ENCODE measurements around the gene MGLL. TPM values are rescaled to one million over a fixed set of nuclear protein-coding genes. Genes with fewer than 3 reads are reported as not detected.

MGLL gene
- total and polyA plus RNA-seq, 2 donors from 2014 or later, result 74.2 to 250 TPM

DNA sequence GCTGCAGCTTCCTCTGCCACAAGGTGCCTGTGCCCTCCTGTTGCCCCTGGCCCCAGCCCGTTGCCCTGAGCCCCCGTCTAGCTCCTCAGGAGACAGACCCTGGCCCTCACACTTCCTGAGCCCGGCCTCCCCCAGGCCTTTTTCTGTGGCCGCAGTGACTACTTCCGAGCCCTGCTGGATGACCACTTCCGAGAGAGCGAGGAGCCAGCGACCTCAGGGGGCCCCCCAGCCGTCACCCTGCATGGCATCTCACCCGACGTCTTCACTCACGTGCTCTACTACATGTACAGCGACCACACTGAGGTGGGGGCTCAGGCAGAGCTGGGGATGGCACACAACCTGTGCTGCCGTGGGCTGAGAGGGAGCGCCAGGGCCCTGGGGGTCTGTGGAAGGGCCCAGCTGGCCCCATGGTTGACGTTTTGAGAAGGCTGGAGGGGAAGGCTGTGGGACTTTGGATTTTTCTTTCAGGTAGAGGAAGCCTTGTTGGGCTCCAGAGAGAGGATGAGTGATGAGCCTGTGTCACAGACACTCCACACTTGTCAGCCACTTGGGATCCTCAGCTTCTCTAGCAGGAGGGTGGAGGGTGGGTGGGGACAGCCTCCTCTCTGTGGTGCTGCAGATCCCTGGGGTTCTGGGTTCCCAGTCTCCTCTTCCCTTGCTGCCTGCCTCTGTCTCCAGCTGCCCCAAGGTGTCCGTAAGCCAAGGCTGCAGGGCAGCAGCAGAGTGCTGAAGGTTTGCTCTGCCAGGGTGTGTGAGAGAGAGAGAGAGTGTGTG, 144.6 kb downstream of the MGLL start:
- Histone ChIP-seq H3K4me1 (ENCODE audit: control insufficient read depth in 2 of 3, insufficient read depth in 2 of 3, low read depth in 1 of 3, low read length in 3 of 3) (peaks cover 0 to 8% (median 5%) of the 10 kb centered on the region in 3 donors), H3K27me3 (ENCODE audit: control insufficient read depth, insufficient read depth, low read length) (no peaks in the 10 kb centered on the region), H3K9ac (ENCODE audit: low read length in 3 of 3) (no peak overlapping the region), H3K36me3 (ENCODE audit: control insufficient read depth in 2 of 3, insufficient read depth in 3 of 3, low read length in 3 of 3) (no peaks in the 10 kb centered on the region), H3K9me3 (ENCODE audit: control insufficient read depth in 2 of 3, insufficient read depth in 1 of 3, low read length in 3 of 3) (no peaks in the 10 kb centered on the region), H3K27ac (ENCODE audit: low read depth in 2 of 2, low read length in 2 of 2) (no peak overlapping the region), H3K4me3 (ENCODE audit: low read length in 3 of 3) (no peak overlapping the region)
- FAIRE-seq (no peak), DNase-seq (peak in 2 of 5 donors; percentile 24 to 73)
- TF ChIP-seq, protein P1, sequence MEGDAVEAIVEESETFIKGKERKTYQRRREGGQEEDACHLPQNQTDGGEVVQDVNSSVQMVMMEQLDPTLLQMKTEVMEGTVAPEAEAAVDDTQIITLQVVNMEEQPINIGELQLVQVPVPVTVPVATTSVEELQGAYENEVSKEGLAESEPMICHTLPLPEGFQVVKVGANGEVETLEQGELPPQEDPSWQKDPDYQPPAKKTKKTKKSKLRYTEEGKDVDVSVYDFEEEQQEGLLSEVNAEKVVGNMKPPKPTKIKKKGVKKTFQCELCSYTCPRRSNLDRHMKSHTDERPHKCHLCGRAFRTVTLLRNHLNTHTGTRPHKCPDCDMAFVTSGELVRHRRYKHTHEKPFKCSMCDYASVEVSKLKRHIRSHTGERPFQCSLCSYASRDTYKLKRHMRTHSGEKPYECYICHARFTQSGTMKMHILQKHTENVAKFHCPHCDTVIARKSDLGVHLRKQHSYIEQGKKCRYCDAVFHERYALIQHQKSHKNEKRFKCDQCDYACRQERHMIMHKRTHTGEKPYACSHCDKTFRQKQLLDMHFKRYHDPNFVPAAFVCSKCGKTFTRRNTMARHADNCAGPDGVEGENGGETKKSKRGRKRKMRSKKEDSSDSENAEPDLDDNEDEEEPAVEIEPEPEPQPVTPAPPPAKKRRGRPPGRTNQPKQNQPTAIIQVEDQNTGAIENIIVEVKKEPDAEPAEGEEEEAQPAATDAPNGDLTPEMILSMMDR (IDR thresholded peaks at IDR 0.05; ENCODE audit: borderline replicate concordance, extremely low read depth, insufficient read depth), result no peak
- intact Hi-C loops (cut with DNase I), result no loop called here

DNA sequence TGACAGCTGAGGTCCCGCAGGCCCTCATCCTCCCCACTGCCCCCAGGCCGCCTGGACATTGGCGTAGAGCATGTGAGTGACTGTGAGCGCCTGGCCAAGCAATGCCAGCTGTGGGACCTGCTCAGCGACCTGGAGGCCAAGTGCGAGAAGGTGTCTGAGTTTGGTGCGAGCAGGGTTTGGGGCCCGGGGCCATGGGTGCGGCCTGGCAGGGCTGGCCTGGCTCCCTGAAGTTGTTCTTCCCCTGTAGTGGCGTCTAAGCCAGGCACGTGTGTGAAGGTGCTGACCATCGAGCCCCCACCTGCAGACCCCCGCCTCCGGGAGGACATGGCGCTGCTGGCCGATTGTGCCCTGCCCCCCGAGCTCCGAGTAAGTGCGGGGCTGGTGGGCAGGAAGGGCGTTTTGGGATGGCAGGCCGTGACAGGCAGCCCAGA, 145.4 kb downstream of the MGLL start:
- Histone ChIP-seq H3K27ac (ENCODE audit: low read depth in 2 of 2, low read length in 2 of 2) (no peak overlapping the region), H3K9ac (ENCODE audit: low read length in 3 of 3) (no peak overlapping the region), H3K27me3 (ENCODE audit: control insufficient read depth, insufficient read depth, low read length) (no peaks in the 10 kb centered on the region), H3K36me3 (ENCODE audit: control insufficient read depth in 2 of 3, insufficient read depth in 3 of 3, low read length in 3 of 3) (no peaks in the 10 kb centered on the region), H3K4me3 (ENCODE audit: low read length in 3 of 3) (no peak overlapping the region), H3K4me1 (ENCODE audit: control insufficient read depth in 2 of 3, insufficient read depth in 2 of 3, low read depth in 1 of 3, low read length in 3 of 3) (peaks cover 0 to 9% (median 5%) of the 10 kb centered on the region in 3 donors), H3K9me3 (ENCODE audit: control insufficient read depth in 2 of 3, insufficient read depth in 1 of 3, low read length in 3 of 3) (no peaks in the 10 kb centered on the region)
- DNase-seq, result peak in 2 of 5 donors; percentile 38 to 71
- no peak for FAIRE-seq
- intact Hi-C loops (cut with DNase I), result no loop called here
- TF ChIP-seq, protein P1 (IDR thresholded peaks at IDR 0.05; ENCODE audit: borderline replicate concordance, extremely low read depth, insufficient read depth), result no peak

DNA sequence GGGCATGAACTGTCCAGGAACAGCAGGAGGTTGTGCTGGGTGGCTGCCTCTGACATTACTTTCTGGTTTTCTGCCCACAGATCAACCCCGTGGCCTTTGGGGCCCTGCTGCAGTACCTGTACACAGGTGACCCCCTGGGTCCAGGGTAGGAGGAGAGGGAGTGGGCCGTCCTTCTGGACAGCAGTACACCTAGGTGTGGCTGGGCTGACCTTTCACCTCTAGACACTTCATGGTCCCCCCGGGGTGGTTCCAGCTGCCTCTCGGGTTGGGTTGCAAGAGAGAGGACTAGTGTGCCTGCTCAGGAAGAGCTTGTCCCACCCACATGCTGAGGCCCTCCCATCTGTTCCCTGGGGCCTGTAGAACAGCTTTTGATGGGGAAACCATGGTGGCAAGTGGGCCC, 145.9 kb downstream of the MGLL start:
- FAIRE-seq (no peak), DNase-seq (peak in 2 of 5 donors; percentile 38 to 49)
- Histone ChIP-seq H3K4me3 (ENCODE audit: low read length in 3 of 3) (no peak overlapping the region), H3K27ac (ENCODE audit: low read depth in 2 of 2, low read length in 2 of 2) (no peak overlapping the region), H3K4me1 (ENCODE audit: control insufficient read depth in 2 of 3, insufficient read depth in 2 of 3, low read depth in 1 of 3, low read length in 3 of 3) (peaks cover 0 to 13% (median 5%) of the 10 kb centered on the region in 3 donors), H3K36me3 (ENCODE audit: control insufficient read depth in 2 of 3, insufficient read depth in 3 of 3, low read length in 3 of 3) (no peaks in the 10 kb centered on the region), H3K9ac (ENCODE audit: low read length in 3 of 3) (no peak overlapping the region), H3K9me3 (ENCODE audit: control insufficient read depth in 2 of 3, insufficient read depth in 1 of 3, low read length in 3 of 3) (no peaks in the 10 kb centered on the region), H3K27me3 (ENCODE audit: control insufficient read depth, insufficient read depth, low read length) (no peaks in the 10 kb centered on the region)
- intact Hi-C loops (cut with DNase I), result no loop called here
- TF ChIP-seq, protein P1 (IDR thresholded peaks at IDR 0.05; ENCODE audit: borderline replicate concordance, extremely low read depth, insufficient read depth), result no peak

All from kidney (tissue), 14 donors.